ENCODE measurements around the gene AKAP1. TPM values are rescaled to one million over a fixed set of nuclear protein-coding genes. Genes with fewer than 3 reads are reported as not detected.

The AKAP1 gene
- total RNA-seq, 3 donors from 2014 or later = 38.1 to 87.7 (median 63.9) TPM

DNA sequence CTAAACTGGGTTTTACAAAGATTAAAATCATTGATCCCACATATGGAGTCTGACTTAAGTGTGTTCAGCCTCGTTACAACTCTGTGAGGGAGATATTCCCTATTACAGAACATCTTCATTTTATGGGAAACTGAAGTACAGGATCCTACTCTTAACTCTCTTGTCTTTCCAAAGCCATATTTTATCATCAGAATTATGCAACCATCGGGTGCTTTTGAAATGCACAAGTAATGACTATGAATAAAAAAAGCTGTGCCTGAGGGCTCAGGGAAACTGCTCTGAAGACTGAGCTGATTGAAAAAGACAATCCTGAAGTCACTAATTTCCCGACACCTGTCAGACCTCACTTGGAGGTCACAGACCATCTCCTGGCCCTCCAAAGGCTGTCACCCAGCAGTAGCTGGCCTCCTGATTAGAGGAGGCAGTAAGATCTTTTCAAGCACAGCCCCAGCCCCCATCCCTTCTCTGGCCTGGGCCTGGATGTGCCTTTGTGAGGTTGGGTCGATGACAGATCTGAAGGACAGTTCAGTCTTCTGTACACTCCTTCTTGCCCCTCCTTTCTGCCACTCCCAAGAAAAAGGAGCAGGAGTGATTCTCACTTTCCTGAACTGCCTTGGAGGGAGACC is 5.6 kb downstream of the AKAP1 start:
- no peak for TF ChIP-seq POLR2AphosphoS5 (IDR thresholded peaks at IDR 0.05)
- TF ChIP-seq, protein P1, sequence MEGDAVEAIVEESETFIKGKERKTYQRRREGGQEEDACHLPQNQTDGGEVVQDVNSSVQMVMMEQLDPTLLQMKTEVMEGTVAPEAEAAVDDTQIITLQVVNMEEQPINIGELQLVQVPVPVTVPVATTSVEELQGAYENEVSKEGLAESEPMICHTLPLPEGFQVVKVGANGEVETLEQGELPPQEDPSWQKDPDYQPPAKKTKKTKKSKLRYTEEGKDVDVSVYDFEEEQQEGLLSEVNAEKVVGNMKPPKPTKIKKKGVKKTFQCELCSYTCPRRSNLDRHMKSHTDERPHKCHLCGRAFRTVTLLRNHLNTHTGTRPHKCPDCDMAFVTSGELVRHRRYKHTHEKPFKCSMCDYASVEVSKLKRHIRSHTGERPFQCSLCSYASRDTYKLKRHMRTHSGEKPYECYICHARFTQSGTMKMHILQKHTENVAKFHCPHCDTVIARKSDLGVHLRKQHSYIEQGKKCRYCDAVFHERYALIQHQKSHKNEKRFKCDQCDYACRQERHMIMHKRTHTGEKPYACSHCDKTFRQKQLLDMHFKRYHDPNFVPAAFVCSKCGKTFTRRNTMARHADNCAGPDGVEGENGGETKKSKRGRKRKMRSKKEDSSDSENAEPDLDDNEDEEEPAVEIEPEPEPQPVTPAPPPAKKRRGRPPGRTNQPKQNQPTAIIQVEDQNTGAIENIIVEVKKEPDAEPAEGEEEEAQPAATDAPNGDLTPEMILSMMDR (IDR thresholded peaks at IDR 0.05) = no peak
- TF ChIP-seq POLR2A (IDR thresholded peaks at IDR 0.05) = no peak
- Histone ChIP-seq H3K27ac (peak overlapping the region; percentile 89 to 91), H3K4me3 (no peak overlapping the region), H3K36me3 (no peaks in the 10 kb centered on the region), H3K9me3 (no peaks in the 10 kb centered on the region), H3K27me3 (no peaks in the 10 kb centered on the region), H3K4me1 (peaks cover 0 to 18% of the 10 kb centered on the region in 2 donors)
- no peak for DNase-seq (ENCODE audit: low spot score in 2 of 2)
- intact Hi-C loops (cut with DNase I; ENCODE audit: low total_unique reads) = no loop called here

DNA sequence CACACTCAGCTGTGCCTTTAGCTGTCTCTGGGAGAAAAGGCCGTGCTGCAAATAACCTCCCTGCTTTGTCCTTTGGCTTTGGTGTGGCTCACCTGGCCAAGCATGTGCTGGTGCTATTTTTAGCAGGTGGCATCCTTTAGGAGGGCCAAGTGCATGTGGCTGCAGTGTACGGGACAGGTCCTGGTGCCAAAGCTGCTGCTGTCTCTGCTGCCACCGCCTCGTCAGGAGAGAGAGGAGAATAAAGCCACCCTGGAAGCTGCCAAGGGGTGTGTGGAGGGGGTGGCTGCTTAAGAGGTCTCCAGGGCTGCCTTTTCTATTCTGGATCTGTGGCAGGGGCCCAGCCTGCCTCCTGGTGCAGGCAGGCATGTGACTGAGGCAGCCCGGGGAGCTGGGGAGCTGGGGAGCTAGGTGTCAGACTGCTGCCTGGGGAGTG is 6.2 kb downstream of the AKAP1 start:
- TF ChIP-seq, protein P1 (IDR thresholded peaks at IDR 0.05) = no peak
- peak in 1 of 3 donors; percentile 56 for TF ChIP-seq POLR2AphosphoS5 (IDR thresholded peaks at IDR 0.05)
- intact Hi-C loops (cut with DNase I; ENCODE audit: low total_unique reads) = no loop called here
- H3K4me3 ChIP-seq = peak overlapping the region in 1 of 3 donors; percentile 19
- H3K27me3 ChIP-seq = no peaks in the 10 kb centered on the region
- no peaks in the 10 kb centered on the region for H3K36me3 ChIP-seq
- no peaks in the 10 kb centered on the region for H3K9me3 ChIP-seq
- H3K4me1 ChIP-seq = peaks cover 0 to 18% of the 10 kb centered on the region in 2 donors
- H3K27ac ChIP-seq = peak overlapping the region; percentile 89 to 91
- peak in 1 of 2 donors; percentile 90 for DNase-seq (ENCODE audit: low spot score in 2 of 2)

DNA sequence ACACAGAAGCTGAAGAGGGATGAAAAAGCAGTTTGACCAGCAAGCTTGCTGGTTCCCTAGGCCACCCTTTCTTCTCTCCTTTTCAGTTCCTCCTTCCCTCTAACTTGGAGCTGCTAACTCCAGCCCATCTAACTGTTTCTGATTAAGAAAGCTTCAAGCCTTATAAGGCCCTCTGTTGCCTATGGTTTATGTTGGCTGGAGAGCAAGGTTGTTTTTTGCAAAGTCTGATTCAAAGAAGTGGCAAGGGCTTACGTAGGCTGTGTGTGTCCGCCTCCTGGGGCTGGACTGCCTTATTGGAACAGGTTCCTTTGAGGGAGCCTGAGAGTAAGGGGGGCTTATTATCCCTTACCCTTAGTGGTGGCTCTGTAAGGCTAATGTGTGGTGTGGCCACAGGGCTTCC is 7.1 kb downstream of the AKAP1 start:
- no peaks in the 10 kb centered on the region for H3K27me3 ChIP-seq
- no peaks in the 10 kb centered on the region for H3K36me3 ChIP-seq
- H3K4me3 ChIP-seq = peak overlapping the region in 1 of 3 donors; percentile 6
- H3K27ac ChIP-seq = peak overlapping the region; percentile 89 to 91
- intact Hi-C loops (cut with DNase I; ENCODE audit: low total_unique reads) = no loop called here
- DNase-seq (ENCODE audit: low spot score in 2 of 2) = peak in 1 of 2 donors; percentile 62
- H3K9me3 ChIP-seq = no peaks in the 10 kb centered on the region
- H3K4me1 ChIP-seq = peaks cover 0 to 19% of the 10 kb centered on the region in 2 donors
- TF ChIP-seq POLR2A (IDR thresholded peaks at IDR 0.05) = no peak
- no peak for TF ChIP-seq POLR2AphosphoS5 (IDR thresholded peaks at IDR 0.05)
- TF ChIP-seq, protein P1 (IDR thresholded peaks at IDR 0.05) = no peak

DNA sequence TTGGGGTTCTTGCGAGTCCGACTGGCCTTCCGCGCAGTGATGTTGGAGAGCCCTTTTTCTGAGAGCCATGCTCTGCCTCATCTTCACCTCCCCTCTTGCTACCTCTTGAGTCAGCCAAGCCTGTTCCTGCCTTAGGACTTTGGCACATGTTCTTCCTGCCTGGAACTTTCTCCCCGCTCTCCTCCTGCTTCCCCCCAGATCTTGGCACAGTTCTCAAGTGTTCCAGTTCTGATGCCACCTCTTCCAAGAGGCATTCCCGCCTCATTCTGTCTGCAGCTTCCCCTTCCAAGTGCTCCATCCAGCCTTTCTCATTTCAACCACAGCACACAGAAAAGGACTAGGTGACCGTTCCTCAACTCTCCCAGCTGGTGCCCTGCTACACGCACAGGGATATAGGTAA is 7.7 kb downstream of the AKAP1 start:
- no peaks in the 10 kb centered on the region for H3K9me3 ChIP-seq
- TF ChIP-seq, protein P1 (IDR thresholded peaks at IDR 0.05) = no peak
- TF ChIP-seq POLR2AphosphoS5 (IDR thresholded peaks at IDR 0.05) = peak in 1 of 3 donors; percentile 32
- TF ChIP-seq POLR2A (IDR thresholded peaks at IDR 0.05) = no peak
- H3K4me1 ChIP-seq = peaks cover 0 to 25% of the 10 kb centered on the region in 2 donors
- peak overlapping the region in 2 of 3 donors; percentile 2 to 6 for H3K4me3 ChIP-seq
- H3K27me3 ChIP-seq = no peaks in the 10 kb centered on the region
- DNase-seq (ENCODE audit: low spot score in 2 of 2) = peak in 1 of 2 donors; percentile 67
- peak overlapping the region; percentile 89 to 91 for H3K27ac ChIP-seq
- intact Hi-C loops (cut with DNase I; ENCODE audit: low total_unique reads) = no loop called here
- no peaks in the 10 kb centered on the region for H3K36me3 ChIP-seq

DNA sequence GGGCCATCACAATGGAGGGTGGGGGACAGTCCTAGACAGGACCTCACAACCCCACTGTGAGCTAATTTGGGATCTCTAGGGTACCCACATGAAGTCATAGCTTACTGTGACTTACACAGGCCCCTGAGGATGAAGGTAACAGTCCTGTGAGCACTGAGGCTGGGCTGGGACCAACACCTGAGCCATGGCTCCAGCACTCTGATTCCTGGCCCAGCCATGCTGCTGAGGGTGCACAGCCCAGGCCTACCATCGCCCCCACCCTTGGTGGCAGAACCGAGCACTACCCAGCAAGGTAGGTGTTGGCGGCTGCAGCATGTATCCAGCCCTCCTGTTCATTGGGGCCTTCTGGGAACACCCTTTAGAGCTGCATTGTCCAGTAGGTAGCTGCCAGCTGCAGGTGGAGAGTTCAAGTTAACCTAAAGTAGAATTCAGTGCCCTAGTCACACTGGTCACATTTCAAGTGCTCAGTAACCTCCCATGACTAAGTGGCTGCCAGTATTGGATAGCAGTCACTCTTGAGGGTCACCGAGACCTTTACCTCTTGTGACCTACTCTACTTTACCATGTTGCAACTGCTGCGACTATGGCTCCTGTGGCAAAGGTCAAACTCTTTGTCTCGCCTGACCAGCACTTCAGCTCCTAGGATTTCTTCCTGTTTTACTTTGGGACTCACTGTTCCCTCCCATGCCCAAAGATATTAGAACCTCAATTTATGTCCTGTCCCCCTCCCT is 11.6 kb downstream of the AKAP1 start:
- intact Hi-C loops (cut with DNase I; ENCODE audit: low total_unique reads) = no loop called here

More for the DNA sequence above, 11.6 kb downstream of the AKAP1 start:
- no peaks in the 10 kb centered on the region for H3K27me3 ChIP-seq
- no peak for TF ChIP-seq POLR2A (IDR thresholded peaks at IDR 0.05)
- no peak for TF ChIP-seq POLR2AphosphoS5 (IDR thresholded peaks at IDR 0.05)
- TF ChIP-seq, protein P1 (IDR thresholded peaks at IDR 0.05) = no peak
- DNase-seq (ENCODE audit: low spot score in 2 of 2) = no peak
- H3K4me1 ChIP-seq = peaks cover 0 to 26% of the 10 kb centered on the region in 2 donors
- H3K27ac ChIP-seq = peak overlapping the region; percentile 78 to 91
- no peaks in the 10 kb centered on the region for H3K9me3 ChIP-seq
- no peaks in the 10 kb centered on the region for H3K36me3 ChIP-seq
- no peak overlapping the region for H3K4me3 ChIP-seq
